Renal cortex interstitium (tissue), 11 donors: ENCODE results near the gene UBE2M. TPM values are rescaled to one million over a fixed set of nuclear protein-coding genes. Genes with fewer than 3 reads are reported as not detected.

Source experiments
- DNase-seq, 11 donors: peaks; one replicate each; pipeline ENCODE4 v3.0.0-alpha.2; 2013; ENCODE audit warnings: low read depth in 9 of 11, low spot score in 4 of 11; ENCODE audit errors: extremely low read depth in 1 of 11
- polyA plus RNA-seq, 3 donors: library from polyadenylated mRNA; unstranded; fragments of 120-200 nt; gene quantifications; one replicate each; pipeline ENCODE4 v1.2.1, GENCODE V29; 2013; ENCODE audit not compliant: insufficient read length in 3 of 3

The UBE2M gene
- polyA plus RNA-seq, 3 donors, result 87.9 to 107 (median 91.5) TPM

- DNase-seq, result no peak
Measured at GRCh38 chr19:58560921-58561320, 2.5 kb upstream of the UBE2M start.

GRCh38 chr19:58560007-58560887 is 1.8 kb upstream of the UBE2M start:
- no peak for DNase-seq

DNA sequence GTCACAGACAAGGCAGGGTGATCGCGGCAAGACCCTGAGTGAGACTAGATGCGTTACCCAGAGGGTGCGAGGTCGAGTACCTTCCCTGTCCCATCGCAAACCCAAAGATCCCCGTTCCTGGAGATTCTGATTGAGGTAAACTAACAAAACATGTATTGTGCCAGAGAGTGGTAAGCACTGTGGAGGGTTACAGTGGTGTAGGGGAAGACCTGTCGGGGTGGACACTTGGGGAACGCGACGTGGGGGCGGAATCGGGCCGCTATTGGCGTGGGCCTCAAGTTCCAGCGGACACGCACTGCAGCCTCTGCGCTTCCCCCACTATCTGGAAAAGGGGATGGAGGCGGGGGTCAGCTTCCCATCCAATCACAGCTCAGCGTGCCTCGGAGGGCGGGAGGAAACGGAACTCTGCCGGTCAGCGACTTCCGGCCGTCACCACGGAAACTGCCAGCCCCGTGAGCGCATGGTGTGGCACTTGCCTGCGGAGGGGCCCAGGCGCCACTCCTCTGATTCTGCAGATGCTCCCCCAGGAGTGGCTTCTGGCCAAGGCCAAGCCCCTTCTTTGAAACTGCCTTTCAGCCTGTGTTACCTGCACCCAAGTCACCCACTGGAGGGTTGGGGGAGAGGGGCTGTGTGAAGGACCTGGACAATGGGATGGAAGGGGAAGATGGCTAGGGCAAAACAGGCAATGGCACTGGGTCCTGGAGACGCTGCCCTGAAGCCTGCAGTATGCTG is 1.0 kb upstream of the UBE2M start:
- peak in 9 of 11 donors; percentile 85 to 94 (median 88) for DNase-seq

DNA sequence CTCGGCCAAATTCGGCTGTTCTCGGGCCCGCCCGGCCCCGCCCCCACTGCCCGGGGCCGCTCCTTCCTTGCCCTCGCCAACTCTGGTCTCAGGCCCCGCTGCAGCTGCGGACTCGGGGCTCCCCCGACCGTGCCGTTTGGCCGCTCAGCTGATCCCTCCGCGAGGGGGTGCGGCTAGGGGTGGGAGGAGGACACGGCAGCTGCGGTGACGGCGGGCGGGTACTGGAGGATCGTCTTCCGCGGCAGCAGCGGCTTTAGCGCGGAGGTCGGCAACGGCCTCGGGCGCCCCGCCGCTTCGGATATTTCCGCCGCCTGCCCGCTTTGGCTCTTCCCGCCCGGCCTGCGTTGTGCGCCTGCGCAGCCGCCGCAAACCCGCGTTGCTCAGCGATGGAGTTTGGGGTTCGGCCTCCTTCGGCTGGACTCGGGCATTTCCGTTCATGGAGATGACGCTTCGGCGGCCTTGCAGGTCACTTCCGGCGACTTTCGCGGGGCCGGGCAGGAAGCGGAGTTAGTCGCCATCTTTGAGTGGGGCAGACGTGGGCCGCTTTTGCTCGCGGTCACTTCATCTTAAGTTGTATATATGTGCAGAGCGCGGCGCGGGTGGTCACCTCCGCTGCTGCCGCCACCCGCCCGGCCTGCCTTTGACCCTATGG is 338 bp upstream of the UBE2M start:
- DNase-seq, result peak; percentile 93 to 99 (median 98)

- no peak for DNase-seq
Measured at GRCh38 chr19:58557221-58558065, 968 bp downstream of the UBE2M start.

- no peak for DNase-seq
Measured at GRCh38 chr19:58556622-58557220, 1.7 kb downstream of the UBE2M start.

GRCh38 chr19:58555920-58556621 is 2.3 kb downstream of the UBE2M start:
- no peak for DNase-seq

- no peak for DNase-seq
Measured at GRCh38 chr19:58555369-58555885, 3.0 kb downstream of the UBE2M start.

GRCh38 chr19:58554494-58555368 is 3.7 kb downstream of the UBE2M start, which contains the start of gene CHMP2A:
CHMP2A (minus strand) TSS chr19:58555105; CDS start chr19:58554212, 893 bp downstream.
- peak in 10 of 11 donors; percentile 89 to 97 (median 96) for DNase-seq

- DNase-seq, result no peak
Measured at GRCh38 chr19:58553799-58554493, 4.5 kb downstream of the UBE2M start.

DNA sequence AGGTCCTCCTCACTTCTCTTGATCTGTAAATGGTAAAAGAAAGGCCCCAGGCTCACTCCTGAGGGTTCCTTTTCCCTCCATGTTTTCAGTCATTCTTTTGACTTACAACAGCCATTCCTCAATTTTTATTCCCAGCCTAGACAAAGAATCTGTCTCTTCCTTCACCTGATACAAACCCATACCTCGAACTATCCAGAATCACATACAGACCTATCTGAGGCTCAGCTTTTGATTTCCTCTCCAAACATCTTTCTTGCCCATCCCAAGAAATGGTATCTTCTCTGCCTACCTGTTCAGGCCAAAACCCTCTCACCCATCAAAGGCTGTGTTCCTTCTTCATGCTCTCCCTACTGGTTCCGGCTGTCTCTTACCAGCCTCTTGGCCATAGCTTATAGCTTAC is 5.8 kb downstream of the UBE2M start:
- DNase-seq, result no peak

DNA sequence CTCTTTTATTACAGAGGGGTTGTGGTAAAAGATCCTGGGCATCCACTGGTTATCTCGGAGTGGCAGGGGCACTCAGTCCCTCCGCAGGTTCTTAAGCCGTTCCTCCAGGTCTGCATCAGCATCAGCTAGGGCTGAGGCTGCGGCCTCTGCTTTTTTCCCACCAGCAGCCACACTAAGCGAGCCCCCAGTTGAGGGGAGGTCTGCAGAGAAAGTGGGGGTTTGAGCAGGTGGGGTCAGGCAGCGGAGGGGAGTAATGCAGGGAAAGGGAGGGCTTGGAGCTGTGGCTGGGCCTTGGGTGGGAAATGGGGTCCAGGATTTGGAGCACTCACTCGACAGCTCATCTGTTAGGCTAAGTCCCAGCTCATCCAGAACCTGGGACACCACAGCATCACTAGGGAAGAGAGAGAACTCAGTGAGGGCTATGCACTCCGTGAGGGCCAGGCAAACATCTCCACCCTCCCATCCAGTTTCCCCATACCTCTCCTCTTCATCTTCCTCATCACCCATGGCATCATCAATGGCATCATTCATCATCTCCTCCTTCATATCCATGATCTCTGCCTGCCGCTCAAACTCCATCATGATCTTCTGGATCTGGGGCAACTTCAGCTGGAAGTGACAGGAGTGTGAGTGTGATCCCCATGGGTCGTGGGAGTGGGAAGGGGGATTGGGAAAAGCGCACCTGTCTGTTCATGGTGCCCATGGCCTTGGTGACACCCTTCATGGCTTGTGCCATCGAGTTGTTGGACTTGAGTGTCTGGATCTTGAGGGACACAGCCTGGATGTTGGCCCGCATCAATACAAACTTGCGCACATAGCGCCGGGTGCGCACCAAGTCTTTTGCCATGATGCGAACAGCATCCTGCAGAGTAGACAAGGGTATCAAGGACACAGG is 6.6 kb downstream of the UBE2M start:
- no peak for DNase-seq

GRCh38 chr19:58551123-58551497 is 7.3 kb downstream of the UBE2M start:
- no peak for DNase-seq

DNA sequence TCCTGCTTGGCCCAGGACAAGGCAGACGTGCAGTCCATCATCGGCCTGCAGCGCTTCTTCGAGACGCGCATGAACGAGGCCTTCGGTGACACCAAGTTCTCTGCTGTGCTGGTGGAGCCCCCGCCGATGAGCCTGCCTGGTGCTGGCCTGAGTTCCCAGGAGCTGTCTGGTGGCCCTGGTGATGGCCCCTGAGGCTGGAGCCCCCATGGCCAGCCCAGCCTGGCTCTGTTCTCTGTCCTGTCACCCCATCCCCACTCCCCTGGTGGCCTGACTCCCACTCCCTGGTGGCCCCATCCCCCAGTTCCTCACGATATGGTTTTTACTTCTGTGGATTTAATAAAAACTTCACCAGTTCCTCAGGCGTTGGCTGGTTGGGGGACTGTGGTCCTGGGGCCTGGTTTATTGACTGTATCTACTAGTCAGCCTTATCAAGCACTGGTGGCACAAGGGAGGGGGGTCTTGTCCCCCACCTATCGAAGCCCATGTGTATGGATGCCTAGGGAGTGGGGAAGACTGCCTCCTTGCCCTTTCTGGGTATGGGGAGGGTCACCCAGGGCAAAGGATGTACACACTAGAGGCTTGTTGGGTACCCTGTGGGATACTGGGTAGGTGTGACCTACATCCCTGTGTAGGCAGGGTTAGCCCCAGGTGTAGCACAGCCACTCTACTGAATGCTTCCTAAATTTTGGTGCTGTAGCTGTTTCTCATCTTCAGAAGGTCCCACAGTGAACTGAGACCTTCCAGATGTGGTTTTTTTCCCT is 7.9 kb downstream of the UBE2M start:
- DNase-seq, result no peak
